Measurements from ENCODE around the gene AFAP1.

- TF ChIP-seq CTCF (IDR thresholded peaks at IDR 0.05) (no peak), EZH2 (IDR thresholded peaks at IDR 0.05; ENCODE audit: borderline replicate concordance, insufficient read depth, low read depth, low read length, poor library complexity, severe bottlenecking) (no peak)
Observed at GRCh38 chr4:7787067-7787466, 152.6 kb downstream of the AFAP1 start.

Data from B cell (primary cell).